IMR-90 (cell line): ENCODE data around the gene EPM2AIP1. TPM values are rescaled to one million over a fixed set of nuclear protein-coding genes. Genes with fewer than 3 reads are reported as not detected.

Experiments
- ATAC-seq: fragments of 200-7000 bp; cut with Tn5 transposase; 2 replicates; pipeline ENCODE4 v1.9.1; 2020; ENCODE audit warnings: low read depth, mild to moderate bottlenecking, moderate library complexity
- BruUV-seq: library from RNA; stranded (reverse); fragments of 400-500 nt; replicated peaks from 2 replicates; lab custom pipeline; 2021; lab: Mats Ljungman, UMichigan
- CTCF ChIA-PET: fragments of 300-600 bp; formaldehyde crosslinking; extraction: SDS; loops from one replicate; lab custom pipeline; 2021; ENCODE audit warnings: antibody characterized with exemption; lab: Yijun Ruan, JAX
- POLR2A ChIA-PET: fragments of 300-600 bp; sonication (Branson Sonifier 250); formaldehyde crosslinking; loops from one replicate; lab custom pipeline; 2022; ENCODE audit warnings: antibody characterized with exemption; ENCODE audit not compliant: unreplicated experiment; lab: Charles Lee
- DNase-seq: peaks from one replicate; pipeline ENCODE4 v3.0.0; 2013
- H2AFZ ChIP-seq: replicated peaks from 2 replicates; pipeline ENCODE3; 2013; ENCODE audit warnings: low read length, mild to moderate bottlenecking; ENCODE audit not compliant: poor library complexity
- H2AK5ac ChIP-seq: 2 replicates; pipeline ENCODE4 v1.6.1; 2013; ENCODE audit warnings: low read depth, low read length, inconsistent platforms
- H2AK9ac ChIP-seq: replicated peaks from 2 replicates; pipeline ENCODE3; 2013; ENCODE audit warnings: mild to moderate bottlenecking, low read depth, low read length, moderate library complexity; ENCODE audit not compliant: poor library complexity
- H2BK120ac ChIP-seq: 2 replicates; pipeline ENCODE4 v1.6.1; 2013; ENCODE audit warnings: low read depth, low read length, inconsistent platforms
- H2BK15ac ChIP-seq: 3 replicates; pipeline ENCODE4 v1.6.1; 2013; ENCODE audit warnings: low read depth, low read length, inconsistent platforms
- H2BK20ac ChIP-seq: 2 replicates; pipeline ENCODE4 v1.6.1; 2013; ENCODE audit warnings: low read depth, mild to moderate bottlenecking, inconsistent platforms, low read length, moderate library complexity
- H2BK5ac ChIP-seq: 2 replicates; pipeline ENCODE4 v1.6.1; 2013; ENCODE audit warnings: mild to moderate bottlenecking, low read depth, low read length, inconsistent platforms; ENCODE audit not compliant: poor library complexity, severe bottlenecking
- H3K14ac ChIP-seq: replicated peaks from 2 replicates; pipeline ENCODE4 v1.6.1; 2013; ENCODE audit warnings: low read depth, low read length, inconsistent platforms
- H3K18ac ChIP-seq: 2 replicates; pipeline ENCODE4 v1.6.1; 2013; ENCODE audit warnings: low read depth, low read length, control low read depth
- H3K23ac ChIP-seq: 2 replicates; pipeline ENCODE4 v1.6.1; 2013; ENCODE audit warnings: low read depth, low read length, inconsistent platforms
- H3K27ac ChIP-seq: 2 replicates; pipeline ENCODE4 v1.5.1; 2013; ENCODE audit warnings: mild to moderate bottlenecking, control low read depth, low read length; ENCODE audit not compliant: insufficient read depth
- H3K27me3 ChIP-seq: 2 replicates; pipeline ENCODE4 v1.6.1; 2013; ENCODE audit warnings: low read length; ENCODE audit not compliant: control insufficient read depth, insufficient read depth
- H3K36me3 ChIP-seq: 2 replicates; pipeline ENCODE4 v1.6.1; 2013; ENCODE audit warnings: low read length, mixed read lengths; ENCODE audit not compliant: control insufficient read depth, insufficient read depth
- H3K4ac ChIP-seq: 2 replicates; pipeline ENCODE4 v1.6.1; 2013; ENCODE audit warnings: low read depth, low read length, inconsistent platforms
- H3K4me1 ChIP-seq: 2 replicates; pipeline ENCODE4 v1.6.1; 2013; ENCODE audit warnings: low read length, mixed read lengths; ENCODE audit not compliant: control insufficient read depth, insufficient read depth
- H3K4me2 ChIP-seq: 2 replicates; pipeline ENCODE4 v1.6.1; 2013; ENCODE audit warnings: low read depth, mild to moderate bottlenecking, control low read depth, low read length, moderate library complexity
- H3K4me3 ChIP-seq: 2 replicates; pipeline ENCODE4 v1.5.1; 2013; ENCODE audit warnings: low read depth, mild to moderate bottlenecking, control low read depth, low read length, moderate library complexity; ENCODE audit not compliant: insufficient read depth
- H3K56ac ChIP-seq: 2 replicates; pipeline ENCODE4 v1.6.1; 2013; ENCODE audit warnings: low read length, inconsistent platforms; ENCODE audit not compliant: insufficient read depth; ENCODE audit errors: extremely low read depth
- H3K79me1 ChIP-seq, 2 experiments: 2 replicates each; pipeline ENCODE4 v1.6.1; 2013; ENCODE audit warnings: low read length in 2 of 2, inconsistent platforms in 1 of 2, low read depth in 1 of 2
- H3K9ac ChIP-seq: 2 replicates; pipeline ENCODE4 v1.6.1; 2013; ENCODE audit warnings: low read depth, low read length, control low read depth
- H3K9me1 ChIP-seq: 2 replicates; pipeline ENCODE4 v1.6.1; 2013; ENCODE audit warnings: low read length, inconsistent platforms; ENCODE audit not compliant: insufficient read depth
- H3K9me3 ChIP-seq: 2 replicates; pipeline ENCODE4 v1.6.1; 2013; ENCODE audit warnings: low read length; ENCODE audit not compliant: control insufficient read depth, insufficient read depth
- H4K20me1 ChIP-seq: 2 replicates; pipeline ENCODE4 v1.6.1; 2013; ENCODE audit warnings: low read length, inconsistent platforms; ENCODE audit not compliant: insufficient read depth
- H4K5ac ChIP-seq: 2 replicates; pipeline ENCODE4 v1.6.1; 2013; ENCODE audit warnings: mild to moderate bottlenecking, low read depth, low read length, control low read depth
- H4K8ac ChIP-seq, 2 experiments: 2 replicates each; pipeline ENCODE4 v1.6.1; 2013; ENCODE audit warnings: low read depth in 2 of 2, low read length in 2 of 2, control low read depth in 1 of 2, inconsistent platforms in 1 of 2
- H4K91ac ChIP-seq: 2 replicates; pipeline ENCODE4 v1.6.1; 2013; ENCODE audit warnings: low read depth, low read length, inconsistent platforms; ENCODE audit not compliant: insufficient read depth
- CTCF ChIP-seq: conservative IDR thresholded peaks from 2 replicates; pipeline ENCODE4 v1.5.1; 2012; ENCODE audit warnings: mild to moderate bottlenecking, low read depth, low read length, improper control_type of control experiment
- FOS ChIP-seq: fragments of 150-350 bp; IDR thresholded peaks from 2 replicates; pipeline ENCODE4 v1.6.1; 2016; ENCODE audit warnings: low read depth, low read length
- MAFK ChIP-seq: IDR thresholded peaks from 2 replicates; pipeline ENCODE4 v1.6.1; 2012; ENCODE audit warnings: low read depth, low read length, improper control_type of control experiment
- NFE2L2 ChIP-seq: fragments of 150-350 bp; IDR thresholded peaks from 2 replicates; pipeline ENCODE4 v1.6.1; 2016; ENCODE audit warnings: low read depth, mild to moderate bottlenecking, low read length
- POLR2A ChIP-seq: IDR thresholded peaks from 2 replicates; pipeline ENCODE4 v1.6.1; 2012; ENCODE audit warnings: mild to moderate bottlenecking, low read depth, low read length
- SMC3 ChIP-seq: fragments of 150-350 bp; IDR thresholded peaks from 2 replicates; pipeline ENCODE4 v1.6.1; 2016; ENCODE audit warnings: low read depth, mild to moderate bottlenecking, antibody characterized with exemption, low read length, moderate library complexity
- WGBS, 2 experiments: methylation state at CpG; one replicate each; pipeline versions ENCODE4 v1.1.5 to v1.1.7; 2013; ENCODE audit warnings: missing lambda C conversion rate in 2 of 2; ENCODE audit not compliant: insufficient read length in 1 of 2; ENCODE audit errors: extremely low coverage in 2 of 2; 5-methylcytosine and 5-hydroxymethylcytosine counted together
- dilution Hi-C: fragments of 300-500 bp; cut with HindIII; formaldehyde crosslinking; loops from one replicate; pipeline ENCODE4 v1.14.3; 2018; ENCODE audit warnings: low sequenced_read_pairs; ENCODE audit not compliant: unreplicated experiment
- in situ Hi-C: fragments of 300-500 bp; cut with MboI; formaldehyde crosslinking; loops from 3 replicates; pipeline ENCODE4 v1.14.3; 2019; ENCODE audit warnings: low sequenced_read_pairs, inconsistent platforms, mixed read lengths
- intact Hi-C: fragments of 100-400 bp; cut with micrococcal nuclease; formaldehyde crosslinking; loops from 2 replicates; pipeline ENCODE4 v1.10.0; 2022
- microRNA-seq, 2 experiments: library from miRNA; stranded (forward) in 1 of 2; unstranded in 1 of 2; fragments of 10-50 nt in 1 of 2; fragments of <30 nt in 1 of 2; gene quantifications in 1 of 2; microRNA quantifications in 1 of 2; one replicate each; pipeline versions ENCODE3 to v1.1.0; 2013 to 2020; ENCODE audit not compliant: insufficient read depth in 1 of 2, insufficient read length in 1 of 2, unreplicated experiment in 1 of 2
- polyA plus RNA-seq, 3 experiments: library from polyadenylated mRNA; depleted of rRNA; stranded (reverse); fragments of >200 nt; gene quantifications; 2 replicates each; pipeline ENCODE4 v1.2.3, GENCODE V29; 2012; ENCODE audit warnings: low replicate concordance in 1 of 3
- small RNA-seq, 5 experiments: library from RNA; depleted of rRNA; stranded (forward); fragments of <200 nt; gene quantifications; one replicate each; pipeline ENCODE3, GENCODE V24; 2012
- total RNA-seq: library from RNA; depleted of rRNA; stranded (reverse); fragments of >200 nt; gene quantifications from 2 replicates; pipeline ENCODE4 v1.2.3, GENCODE V29; 2012; rRNA removed

Gene EPM2AIP1
- total and polyA plus RNA-seq, 2 of the 4 experiments (the other 2 are of a cell fraction) = 6.4 to 13.4 TPM

GRCh38 chr3:36937492-36937891, 55.4 kb downstream of the EPM2AIP1 start:
- Histone ChIP-seq H2BK20ac (no peak overlapping the region), H2AK5ac (no peak overlapping the region; the same call in 1 of the 2 replicates), H3K14ac (no peak overlapping the region), H2AFZ (peak overlapping the region; percentile 45), H4K91ac (0 out of 2 replicates have a peak overlapping the region, but pooled peaks have one; percentile 32), H2BK15ac (0 out of 3 replicates have a peak overlapping the region, but pooled peaks have one; percentile 10), H3K27ac (no peak overlapping the region), H4K20me1 (no peaks in the 10 kb centered on the region), H2AK9ac (no peak overlapping the region), H3K23ac (no peak overlapping the region), H3K9me3 (no peaks in the 10 kb centered on the region), H3K4me1 (peaks cover 18% of the 10 kb centered on the region), H2BK120ac (peak overlapping the region; percentile 16; the same call in 1 of the 2 replicates), H3K79me1 (peaks cover 5 to 26% of the 10 kb centered on the region in 2 experiments; a peak in 2 of 4 replicates), H3K9me1 (peaks cover 16% of the 10 kb centered on the region), H3K9ac (no peak overlapping the region), H4K8ac (peak overlapping the region; percentile 38 to 56; a peak in 1 of 4 replicates), H3K4me3 (no peak overlapping the region), H3K4ac (peak overlapping the region; percentile 31; the same call in 1 of the 2 replicates), H3K27me3 (no peaks in the 10 kb centered on the region), H4K5ac (no peak overlapping the region), H2BK5ac (no peak overlapping the region), H3K36me3 (no peaks in the 10 kb centered on the region), H3K56ac (no peak overlapping the region), H3K18ac (peak overlapping the region; percentile 20; the same call in 1 of the 2 replicates), H3K4me2 (no peak overlapping the region)
- ATAC-seq (peak; percentile 19; the same call in 1 of the 2 replicates), DNase-seq (no peak)
- TF ChIP-seq FOS (no peak), CTCF (no peak), NFE2L2 (no peak), SMC3 (no peak), MAFK (no peak), POLR2A (no peak)
- in situ Hi-C loops = no loop called here
- POLR2A ChIA-PET = no interaction called here
- CTCF ChIA-PET = no interaction called here
- BruUV-seq = no TSS peak
- WGBS, 2 experiments = no CpG with 5 or more reads among the region's 1 CpG
- dilution Hi-C loops = no loop called here
- intact Hi-C loops = no loop called here

Small RNAs within 50 kb of the gene (microRNA-seq; reads per million reads assigned to microRNA genes)
- gene RNU6ATAC4P (ENCODE audit: insufficient read depth, insufficient read length) = not detected

Small RNAs within 50 kb of the gene (small RNA-seq; reads per million reads assigned to genes)
- 0 to 0.60 (median 0) reads per million in 5 experiments for gene RNU6ATAC4P

Other genes starting within 250 kb of the EPM2AIP1 start
- not detected in 2 replicates for gene DCLK3, start 228.6 kb downstream of the EPM2AIP1 start, total RNA-seq
- gene DCLK3, start 228.6 kb downstream of the EPM2AIP1 start, polyA plus RNA-seq (2012; rRNA removed) = not detected in 2 replicates
- gene TRANK1, start 48.1 kb downstream of the EPM2AIP1 start, total RNA-seq = 8.9 and 12.7 TPM in 2 replicates
- 5.1 and 7.9 TPM in 2 replicates for gene TRANK1, start 48.1 kb downstream of the EPM2AIP1 start, polyA plus RNA-seq (2012; rRNA removed)
- gene MLH1, start 387 bp upstream of the EPM2AIP1 start, total RNA-seq = 46.7 and 54.1 TPM in 2 replicates
- gene MLH1, start 387 bp upstream of the EPM2AIP1 start, polyA plus RNA-seq (2012; rRNA removed) = 30.2 and 34.5 TPM in 2 replicates
- gene LRRFIP2, start 181.5 kb upstream of the EPM2AIP1 start, total RNA-seq = 20.6 and 45.8 TPM in 2 replicates
- gene LRRFIP2, start 181.5 kb upstream of the EPM2AIP1 start, polyA plus RNA-seq (2012; rRNA removed) = 27.6 and 31.0 TPM in 2 replicates